KMS-11 (cell line): ENCODE results near the gene KLHL41.

Experiments
- H2AFZ ChIP-seq: fragments of 200-600 bp; sonication (generic); 2 replicates; pipeline ENCODE4 v1.6.1; 2016; ENCODE audit warnings: antibody characterized with exemption, mixed run types, low read depth
- H3K27ac ChIP-seq: fragments of 200-600 bp; sonication (generic); 2 replicates; pipeline ENCODE4 v1.6.1; 2016; ENCODE audit warnings: mild to moderate bottlenecking, mixed run types
- H3K27me3 ChIP-seq: fragments of 200-600 bp; sonication (generic); 2 replicates; pipeline ENCODE4 v1.6.1; 2017; ENCODE audit warnings: mild to moderate bottlenecking, low read depth, mixed run types, moderate library complexity; ENCODE audit not compliant: insufficient read depth
- H3K36me3 ChIP-seq: fragments of 200-600 bp; sonication (generic); 2 replicates; pipeline ENCODE4 v1.6.1; 2017; ENCODE audit warnings: mild to moderate bottlenecking, mixed run types; ENCODE audit not compliant: insufficient read depth
- H3K4me1 ChIP-seq: fragments of 200-600 bp; sonication (generic); 2 replicates; pipeline ENCODE4 v1.6.1; 2016; ENCODE audit warnings: mild to moderate bottlenecking, low read depth, mixed run types; ENCODE audit not compliant: poor library complexity, severe bottlenecking
- H3K4me2 ChIP-seq: fragments of 200-600 bp; sonication (generic); 2 replicates; pipeline ENCODE4 v1.7.0; 2016; ENCODE audit warnings: mild to moderate bottlenecking, mixed run types
- H3K4me3 ChIP-seq: fragments of 200-600 bp; sonication (generic); IDR thresholded peaks from 2 replicates; pipeline ENCODE4 v1.6.1; 2017; ENCODE audit warnings: low read depth, low read length, mixed read lengths; ENCODE audit not compliant: insufficient read depth
- H3K79me2 ChIP-seq: fragments of 200-600 bp; sonication (generic); 2 replicates; pipeline ENCODE4 v1.6.1; 2016; ENCODE audit warnings: low read depth, mixed run types; ENCODE audit not compliant: insufficient read depth
- H3K9ac ChIP-seq: fragments of 200-600 bp; sonication (generic); 2 replicates; pipeline ENCODE4 v1.6.1; 2016; ENCODE audit warnings: mild to moderate bottlenecking, mixed run types
- H4K20me1 ChIP-seq: fragments of 200-600 bp; sonication (generic); 2 replicates; pipeline ENCODE4 v1.6.1; 2016; ENCODE audit warnings: mild to moderate bottlenecking, mixed run types; ENCODE audit not compliant: insufficient read depth
- CTCF ChIP-seq: fragments of 200-600 bp; sonication (generic); conservative IDR thresholded peaks from 2 replicates; pipeline ENCODE4 v1.6.1; 2017; ENCODE audit warnings: low read depth, mild to moderate bottlenecking, antibody characterized with exemption, low read length, moderate library complexity, mixed read lengths

KLHL41 gene

GRCh38 chr2:169509955-169510354 lies 453 bp downstream of the KLHL41 start:
- Histone ChIP-seq H3K9ac (no peak overlapping the region), H4K20me1 (no peaks in the 10 kb centered on the region), H3K27me3 (no peaks in the 10 kb centered on the region), H3K4me3 (no peak overlapping the region), H3K27ac (no peak overlapping the region), H3K4me2 (no peak overlapping the region), H3K4me1 (no peaks in the 10 kb centered on the region), H2AFZ (no peak overlapping the region), H3K79me2 (no peaks in the 10 kb centered on the region), H3K36me3 (no peaks in the 10 kb centered on the region)
- TF ChIP-seq CTCF = no peak

- TF ChIP-seq CTCF = no peak
Measured at GRCh38 chr2:169510496-169510895, 994 bp downstream of the KLHL41 start.

GRCh38 chr2:169511818-169512217 lies 2.3 kb downstream of the KLHL41 start:
- Histone ChIP-seq H3K4me3 (no peak overlapping the region), H3K79me2 (no peaks in the 10 kb centered on the region)
- TF ChIP-seq CTCF = no peak

More at GRCh38 chr2:169510496-169510895, 994 bp downstream of the KLHL41 start:
- H4K20me1 ChIP-seq = no peaks in the 10 kb centered on the region
- H3K9ac ChIP-seq = no peak overlapping the region
- no peak overlapping the region for H2AFZ ChIP-seq
- no peak overlapping the region for H3K27ac ChIP-seq
- H3K36me3 ChIP-seq = no peaks in the 10 kb centered on the region
- no peaks in the 10 kb centered on the region for H3K4me1 ChIP-seq
- no peak overlapping the region for H3K4me2 ChIP-seq
- no peaks in the 10 kb centered on the region for H3K27me3 ChIP-seq
- H3K79me2 ChIP-seq = no peaks in the 10 kb centered on the region
- H3K4me3 ChIP-seq = no peak overlapping the region

GRCh38 chr2:169512525-169512924 lies 3.0 kb downstream of the KLHL41 start:
- no peaks in the 10 kb centered on the region for H3K27me3 ChIP-seq
- no peak overlapping the region for H3K4me2 ChIP-seq
- no peaks in the 10 kb centered on the region for H3K79me2 ChIP-seq
- H2AFZ ChIP-seq = no peak overlapping the region
- no peaks in the 10 kb centered on the region for H4K20me1 ChIP-seq
- no peaks in the 10 kb centered on the region for H3K4me1 ChIP-seq
- H3K4me3 ChIP-seq = no peak overlapping the region
- H3K9ac ChIP-seq = no peak overlapping the region
- H3K27ac ChIP-seq = no peak overlapping the region
- no peaks in the 10 kb centered on the region for H3K36me3 ChIP-seq
- no peak for TF ChIP-seq CTCF

More at GRCh38 chr2:169511818-169512217, 2.3 kb downstream of the KLHL41 start:
- H3K4me2 ChIP-seq = no peak overlapping the region
- H4K20me1 ChIP-seq = no peaks in the 10 kb centered on the region
- no peaks in the 10 kb centered on the region for H3K36me3 ChIP-seq
- H3K4me1 ChIP-seq = no peaks in the 10 kb centered on the region
- H3K27me3 ChIP-seq = no peaks in the 10 kb centered on the region
- H2AFZ ChIP-seq = no peak overlapping the region
- no peak overlapping the region for H3K27ac ChIP-seq
- no peak overlapping the region for H3K9ac ChIP-seq
